COLO668 (cell line): Measurements from ENCODE around the gene TRAPPC2.
"Not testable (repeated sequence)": the region's sequence is repeated elsewhere in the genome, so short reads cannot be mapped to it uniquely, and the experiment has no call there.

Experiments
- DNase-seq: peaks from one replicate; lab custom pipeline; 2025; ENCODE audit not compliant: unreplicated experiment; lab: John Stamatoyannopoulos, UW

The TRAPPC2 gene

GRCh38 chrX:13748486-13748885 lies 14.1 kb upstream of the TRAPPC2 start:
- DNase-seq, result no peak

- DNase-seq, result peak; percentile 25
Observed at GRCh38 chrX:13747836-13748235, 13.4 kb upstream of the TRAPPC2 start.

- no peak for DNase-seq
Observed at GRCh38 chrX:13742397-13743176, 8.2 kb upstream of the TRAPPC2 start.

- DNase-seq, result no peak
Observed at GRCh38 chrX:13741695-13742094, 7.3 kb upstream of the TRAPPC2 start.

GRCh38 chrX:13733506-13733905 lies 914 bp downstream of the TRAPPC2 start:
- DNase-seq, result no peak

GRCh38 chrX:13732246-13733067 lies 2.0 kb downstream of the TRAPPC2 start:
- no peak for DNase-seq

GRCh38 chrX:13730523-13730922 lies 3.9 kb downstream of the TRAPPC2 start:
- not testable (repeated sequence) for DNase-seq

GRCh38 chrX:13726583-13726982 lies 7.8 kb downstream of the TRAPPC2 start:
- not testable (repeated sequence) for DNase-seq

GRCh38 chrX:13724878-13725277 lies 9.5 kb downstream of the TRAPPC2 start:
- peak; percentile 24 for DNase-seq

GRCh38 chrX:13721819-13722519 lies 12.5 kb downstream of the TRAPPC2 start:
- DNase-seq, result peak; percentile 13

GRCh38 chrX:13721371-13721770 lies 13.0 kb downstream of the TRAPPC2 start:
- DNase-seq, result no peak

- DNase-seq, result no peak
Observed at GRCh38 chrX:13719192-13719856, 15.1 kb downstream of the TRAPPC2 start.

GRCh38 chrX:13717700-13718472 lies 16.5 kb downstream of the TRAPPC2 start:
- DNase-seq, result no peak

- DNase-seq, result no peak
Observed at GRCh38 chrX:13716905-13717304, 17.5 kb downstream of the TRAPPC2 start.

- DNase-seq, result no peak
Observed at GRCh38 chrX:13716455-13716854, 18.0 kb downstream of the TRAPPC2 start.

- no peak for DNase-seq
Observed at GRCh38 chrX:13711141-13711540, 23.3 kb downstream of the TRAPPC2 start.

- no peak for DNase-seq
Observed at GRCh38 chrX:13703589-13703988, 30.8 kb downstream of the TRAPPC2 start.

- no peak for DNase-seq
Observed at GRCh38 chrX:13703135-13703534, 31.3 kb downstream of the TRAPPC2 start.

- DNase-seq, result no peak
Observed at GRCh38 chrX:13702111-13702789, 32.2 kb downstream of the TRAPPC2 start.

GRCh38 chrX:13700380-13700779 lies 34.0 kb downstream of the TRAPPC2 start:
- DNase-seq, result no peak
